Measurements from ENCODE around the gene AP4S1. TPM values are rescaled to one million over a fixed set of nuclear protein-coding genes. Genes with fewer than 3 reads are reported as not detected.

AP4S1 gene
- total RNA-seq, 1 donor from 2014 or later, result 4.2 TPM

- peaks cover 0 to 16% of the 10 kb centered on the region in 2 donors for H3K4me1 ChIP-seq
- intact Hi-C loops (cut with DNase I), result loop anchor here (2.0 kb wide), 1 partner anchor 32 kb away; the partner anchor contains the start of gene STRN3
- peaks cover 0 to 21% of the 10 kb centered on the region in 2 donors for H3K9me3 ChIP-seq
- H3K27ac ChIP-seq, result peak overlapping the region; percentile 7 to 30
- no peak overlapping the region for H3K4me3 ChIP-seq
- peaks cover 3 to 11% of the 10 kb centered on the region in 2 donors for H3K36me3 ChIP-seq
- TF ChIP-seq CTCF (IDR thresholded peaks at IDR 0.05), result no peak
- DNase-seq (ENCODE audit: low spot score in 2 of 2), result no peak
- no peaks in the 10 kb centered on the region for H3K27me3 ChIP-seq
These were observed 30.5 kb upstream of the AP4S1 start for GRCh38 chr14:30994681-30995620.

GRCh38 chr14:30995689-30996088 lies 29.8 kb upstream of the AP4S1 start:
- Histone ChIP-seq H3K9me3 (peaks cover 0 to 21% of the 10 kb centered on the region in 2 donors), H3K27ac (peak overlapping the region in 1 of 2 donors; percentile 7), H3K4me1 (peaks cover 0 to 18% of the 10 kb centered on the region in 2 donors), H3K36me3 (peaks cover 3 to 11% of the 10 kb centered on the region in 2 donors), H3K27me3 (no peaks in the 10 kb centered on the region), H3K4me3 (no peak overlapping the region)
- no peak for TF ChIP-seq CTCF (IDR thresholded peaks at IDR 0.05)
- no peak for DNase-seq (ENCODE audit: low spot score in 2 of 2)
- intact Hi-C loops (cut with DNase I), result loop anchor here (2.0 kb wide), 1 partner anchor 31 kb away; the partner anchor contains the start of gene STRN3

GRCh38 chr14:30996892-30997659 lies 28.4 kb upstream of the AP4S1 start:
- Histone ChIP-seq H3K27me3 (no peaks in the 10 kb centered on the region), H3K27ac (no peak overlapping the region), H3K36me3 (peaks cover 3 to 11% of the 10 kb centered on the region in 2 donors), H3K4me1 (peaks cover 0 to 18% of the 10 kb centered on the region in 2 donors), H3K9me3 (peaks cover 0 to 21% of the 10 kb centered on the region in 2 donors), H3K4me3 (no peak overlapping the region)
- no peak for DNase-seq (ENCODE audit: low spot score in 2 of 2)
- no peak for TF ChIP-seq CTCF (IDR thresholded peaks at IDR 0.05)
- intact Hi-C loops (cut with DNase I), result no loop called here

- no peak for TF ChIP-seq CTCF (IDR thresholded peaks at IDR 0.05)
- Histone ChIP-seq H3K4me1 (peaks cover 0 to 18% of the 10 kb centered on the region in 2 donors), H3K27ac (no peak overlapping the region), H3K36me3 (peaks cover 3 to 19% of the 10 kb centered on the region in 2 donors), H3K27me3 (no peaks in the 10 kb centered on the region), H3K4me3 (no peak overlapping the region), H3K9me3 (peaks cover 0 to 21% of the 10 kb centered on the region in 2 donors)
- intact Hi-C loops (cut with DNase I), result no loop called here
- DNase-seq (ENCODE audit: low spot score in 2 of 2), result no peak
These were observed 27.2 kb upstream of the AP4S1 start for GRCh38 chr14:30998100-30998706.

- no peak for DNase-seq (ENCODE audit: low spot score in 2 of 2)
- H3K9me3 ChIP-seq, result peaks cover 0 to 21% of the 10 kb centered on the region in 2 donors
- intact Hi-C loops (cut with DNase I), result no loop called here
- no peak for TF ChIP-seq CTCF (IDR thresholded peaks at IDR 0.05)
- no peak overlapping the region for H3K27ac ChIP-seq
- peaks cover 0 to 18% of the 10 kb centered on the region in 2 donors for H3K4me1 ChIP-seq
- no peak overlapping the region for H3K4me3 ChIP-seq
- no peaks in the 10 kb centered on the region for H3K27me3 ChIP-seq
- peaks cover 6 to 19% of the 10 kb centered on the region in 2 donors for H3K36me3 ChIP-seq
These were observed 26.2 kb upstream of the AP4S1 start for GRCh38 chr14:30999038-30999773.

Measured in ascending aorta (tissue), 2 donors.